Kidney (tissue), 14 donors: ENCODE data around the gene PHACTR3. TPM values are rescaled to one million over a fixed set of nuclear protein-coding genes. Genes with fewer than 3 reads are reported as not detected.

ENCODE experiments used
- DNase-seq, 5 donors: peaks; one replicate each; pipeline ENCODE4 v3.0.0-alpha.2; 2013 to 2020
- FAIRE-seq: peaks from 2 replicates; lab custom pipeline; 2012; peaks lifted over from hg19 to GRCh38; lab: Jason Lieb, UNC
- H3K27ac ChIP-seq, 2 donors: one replicate each; pipeline ENCODE4 v1.7.0; 2013; ENCODE audit warnings: low read depth in 2 of 2, low read length in 2 of 2, inconsistent platforms in 1 of 2
- H3K27me3 ChIP-seq: one replicate; pipeline ENCODE4 v1.7.1; 2013; ENCODE audit warnings: low read length, inconsistent platforms; ENCODE audit not compliant: control insufficient read depth, insufficient read depth
- H3K36me3 ChIP-seq, 3 donors: one replicate each; pipeline versions ENCODE4 v1.7.0 to v1.7.1; 2013; ENCODE audit warnings: low read length in 3 of 3, control low read depth in 1 of 3, inconsistent platforms in 1 of 3; ENCODE audit not compliant: insufficient read depth in 3 of 3, control insufficient read depth in 2 of 3
- H3K4me1 ChIP-seq, 3 donors: one replicate each; pipeline versions ENCODE4 v1.7.0 to v1.7.1; 2013; ENCODE audit warnings: low read length in 3 of 3, inconsistent platforms in 1 of 3, low read depth in 1 of 3; ENCODE audit not compliant: control insufficient read depth in 2 of 3, insufficient read depth in 2 of 3
- H3K4me3 ChIP-seq, 3 donors: one replicate each; pipeline versions ENCODE4 v1.7.0 to v1.8.1; 2013; ENCODE audit warnings: low read length in 3 of 3, control low read depth in 1 of 3, inconsistent platforms in 1 of 3
- H3K9ac ChIP-seq, 3 donors: one replicate each; pipeline versions ENCODE4 v1.7.0 to v1.7.1; 2013; ENCODE audit warnings: low read length in 3 of 3, control low read depth in 1 of 3, inconsistent platforms in 1 of 3
- H3K9me3 ChIP-seq, 3 donors: one replicate each; pipeline versions ENCODE4 v1.7.0 to v1.7.1; 2013; ENCODE audit warnings: low read length in 3 of 3, control low read depth in 1 of 3, inconsistent platforms in 1 of 3; ENCODE audit not compliant: control insufficient read depth in 2 of 3, insufficient read depth in 1 of 3
- intact Hi-C: fragments of 100-400 bp; cut with DNase I; formaldehyde crosslinking; loops from one replicate; pipeline ENCODE4 v1.11.1; 2022
- polyA plus RNA-seq: library from polyadenylated mRNA; stranded (reverse); fragments of 350-450 nt; fragmentation: Illumina TruSeq; extraction: RNeasy Lipid Tissue Mini Kit (QIAGEN cat#74804); gene quantifications from one replicate; pipeline ENCODE4 v1.2.3, GENCODE V29; 2014; ENCODE audit warnings: low read depth, low replicate concordance; ENCODE audit not compliant: insufficient read depth
- total RNA-seq: library from RNA; stranded (reverse); fragmentation: NEBNext Ultra II Directional; extraction: Animal tissue kit (Norgen Biotek cat#: 25700); gene quantifications from one replicate; pipeline ENCODE4 v1.2.1, GENCODE V29; 2021
- TF ChIP-seq, protein P1 (sequence below): IDR thresholded peaks from 3 replicates; pipeline ENCODE4 v1.5.1; 2012; ENCODE audit warnings: mild to moderate bottlenecking, moderate library complexity, borderline replicate concordance; ENCODE audit not compliant: insufficient read depth; ENCODE audit errors: extremely low read depth
- donor health status: control.
- donor health status: control.
- donor health status: control.
- donor health status: control.
- donor health status: control.
- donor health status: DM: yes; HTN: yes; CAD: no.
- donor health status: Normal renal cell carcinoma (clear cell type).

The PHACTR3 gene
- total and polyA plus RNA-seq, 2 donors from 2014 or later: 1.7 to 12.3 TPM

DNA sequence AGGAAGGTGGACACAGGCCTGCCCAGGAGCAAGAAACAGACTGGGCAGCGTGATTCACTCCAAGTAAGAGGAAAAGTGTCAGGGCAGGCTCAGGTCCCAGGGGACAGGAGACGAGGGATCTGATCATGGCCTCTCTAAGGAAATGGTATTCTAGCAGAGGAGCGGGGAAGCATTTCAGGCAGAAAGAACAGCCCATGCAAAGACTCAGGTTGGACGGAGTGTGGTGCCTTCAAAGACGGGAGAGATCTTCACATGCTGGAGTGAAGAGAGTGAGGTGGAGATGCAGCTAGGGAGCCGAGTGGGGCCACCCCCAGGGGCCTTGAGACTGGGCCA lies 168.0 kb downstream of the PHACTR3 start:
- FAIRE-seq: no peak
- H3K36me3 ChIP-seq: no peaks in the 10 kb centered on the region
- no peaks in the 10 kb centered on the region for H3K9me3 ChIP-seq
- no peak overlapping the region for H3K27ac ChIP-seq
- H3K4me3 ChIP-seq: no peak overlapping the region
- H3K27me3 ChIP-seq: no peaks in the 10 kb centered on the region
- intact Hi-C loops: no loop called here
- H3K9ac ChIP-seq: no peak overlapping the region
- TF ChIP-seq, protein P1, sequence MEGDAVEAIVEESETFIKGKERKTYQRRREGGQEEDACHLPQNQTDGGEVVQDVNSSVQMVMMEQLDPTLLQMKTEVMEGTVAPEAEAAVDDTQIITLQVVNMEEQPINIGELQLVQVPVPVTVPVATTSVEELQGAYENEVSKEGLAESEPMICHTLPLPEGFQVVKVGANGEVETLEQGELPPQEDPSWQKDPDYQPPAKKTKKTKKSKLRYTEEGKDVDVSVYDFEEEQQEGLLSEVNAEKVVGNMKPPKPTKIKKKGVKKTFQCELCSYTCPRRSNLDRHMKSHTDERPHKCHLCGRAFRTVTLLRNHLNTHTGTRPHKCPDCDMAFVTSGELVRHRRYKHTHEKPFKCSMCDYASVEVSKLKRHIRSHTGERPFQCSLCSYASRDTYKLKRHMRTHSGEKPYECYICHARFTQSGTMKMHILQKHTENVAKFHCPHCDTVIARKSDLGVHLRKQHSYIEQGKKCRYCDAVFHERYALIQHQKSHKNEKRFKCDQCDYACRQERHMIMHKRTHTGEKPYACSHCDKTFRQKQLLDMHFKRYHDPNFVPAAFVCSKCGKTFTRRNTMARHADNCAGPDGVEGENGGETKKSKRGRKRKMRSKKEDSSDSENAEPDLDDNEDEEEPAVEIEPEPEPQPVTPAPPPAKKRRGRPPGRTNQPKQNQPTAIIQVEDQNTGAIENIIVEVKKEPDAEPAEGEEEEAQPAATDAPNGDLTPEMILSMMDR: no peak
- DNase-seq: no peak
- no peaks in the 10 kb centered on the region for H3K4me1 ChIP-seq

DNA sequence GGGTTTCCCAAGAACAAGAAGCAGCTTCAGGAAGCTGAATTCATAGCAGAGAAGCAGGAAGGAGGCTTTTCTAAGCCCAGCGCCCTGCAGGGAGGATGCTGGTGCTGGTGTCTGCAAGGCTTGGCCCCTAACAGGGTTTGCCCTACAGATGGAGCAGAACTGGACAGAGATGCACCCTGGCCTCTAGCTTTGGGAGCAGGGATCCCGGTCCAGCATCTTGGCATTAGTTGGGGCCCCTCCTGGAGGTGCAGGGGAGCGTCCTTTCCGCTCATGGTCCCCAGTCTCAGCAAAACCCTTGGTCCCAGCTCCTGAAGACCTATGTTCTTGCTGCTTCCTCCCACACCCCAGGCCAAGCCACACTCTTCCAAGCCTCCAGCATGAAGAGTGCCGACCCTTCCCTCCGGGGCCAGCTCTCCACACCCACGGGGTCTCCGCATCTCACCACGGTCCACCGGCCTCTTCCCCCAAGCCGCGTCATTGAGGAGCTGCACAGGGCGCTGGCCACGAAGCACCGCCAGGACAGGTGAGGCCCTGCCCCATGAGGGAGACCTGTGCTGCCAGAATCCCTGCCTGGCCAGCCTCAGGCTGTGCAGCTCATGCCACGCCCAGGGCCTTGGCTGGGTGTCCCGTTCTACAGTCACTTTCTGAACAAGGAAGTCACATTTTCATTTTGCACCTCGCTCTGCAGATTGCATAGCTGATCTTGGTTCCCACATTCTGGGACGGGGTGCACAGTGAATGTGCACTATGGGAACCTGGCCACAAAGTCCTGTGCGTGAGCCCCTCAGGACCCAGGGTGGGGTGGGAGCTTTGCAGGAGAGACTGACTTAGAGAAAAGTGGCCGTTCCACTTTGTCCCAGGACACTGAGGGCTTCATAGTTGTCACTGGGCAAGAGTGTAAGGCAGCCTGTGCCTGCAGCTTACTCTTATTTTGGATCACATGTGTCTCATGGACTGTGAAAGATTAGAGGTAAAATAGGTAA lies 168.9 kb downstream of the PHACTR3 start:
- TF ChIP-seq, protein P1: no peak
- intact Hi-C loops: no loop called here
- Histone ChIP-seq H3K4me3 (no peak overlapping the region), H3K27me3 (no peaks in the 10 kb centered on the region), H3K9me3 (no peaks in the 10 kb centered on the region), H3K27ac (no peak overlapping the region), H3K9ac (no peak overlapping the region), H3K4me1 (no peaks in the 10 kb centered on the region), H3K36me3 (no peaks in the 10 kb centered on the region)
- DNase-seq (no peak), FAIRE-seq (no peak)

DNA sequence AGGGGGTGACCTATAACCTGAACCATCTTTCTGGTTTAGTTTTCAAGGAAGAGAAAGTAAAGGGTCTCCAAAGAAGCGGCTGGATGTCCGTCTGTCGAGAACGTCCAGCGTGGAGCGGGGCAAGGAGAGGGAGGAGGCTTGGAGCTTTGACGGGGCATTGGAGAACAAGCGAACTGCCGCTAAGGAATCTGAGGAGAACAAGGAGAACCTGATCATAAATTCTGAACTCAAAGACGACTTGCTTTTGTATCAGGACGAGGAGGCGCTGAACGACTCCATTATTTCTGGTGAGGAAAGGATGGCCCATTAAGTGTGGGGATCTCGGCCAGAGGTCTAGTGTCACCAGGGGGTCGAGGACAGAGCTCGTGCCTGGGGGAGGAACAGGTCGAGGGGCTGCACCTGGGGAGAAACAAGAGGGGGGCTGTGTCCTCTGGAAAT lies 169.9 kb downstream of the PHACTR3 start:
- intact Hi-C loops: no loop called here
- Histone ChIP-seq H3K27ac (no peak overlapping the region), H3K4me3 (no peak overlapping the region), H3K36me3 (no peaks in the 10 kb centered on the region), H3K27me3 (no peaks in the 10 kb centered on the region), H3K9ac (no peak overlapping the region), H3K4me1 (no peaks in the 10 kb centered on the region), H3K9me3 (no peaks in the 10 kb centered on the region)
- TF ChIP-seq, protein P1: no peak
- no peak for DNase-seq
- FAIRE-seq: no peak
